Activated T-cell treated with anti-CD3 and anti-CD28 coated beads for 4 hours (primary cell): ENCODE data around the gene BEST1.
A peak's percentile ranks its signal among the peaks of the same experiment; 100 is the strongest.

Experiments
- DNase-seq: peaks from one replicate; pipeline ENCODE4 v3.0.0-alpha.2; 2020

The BEST1 gene

DNA sequence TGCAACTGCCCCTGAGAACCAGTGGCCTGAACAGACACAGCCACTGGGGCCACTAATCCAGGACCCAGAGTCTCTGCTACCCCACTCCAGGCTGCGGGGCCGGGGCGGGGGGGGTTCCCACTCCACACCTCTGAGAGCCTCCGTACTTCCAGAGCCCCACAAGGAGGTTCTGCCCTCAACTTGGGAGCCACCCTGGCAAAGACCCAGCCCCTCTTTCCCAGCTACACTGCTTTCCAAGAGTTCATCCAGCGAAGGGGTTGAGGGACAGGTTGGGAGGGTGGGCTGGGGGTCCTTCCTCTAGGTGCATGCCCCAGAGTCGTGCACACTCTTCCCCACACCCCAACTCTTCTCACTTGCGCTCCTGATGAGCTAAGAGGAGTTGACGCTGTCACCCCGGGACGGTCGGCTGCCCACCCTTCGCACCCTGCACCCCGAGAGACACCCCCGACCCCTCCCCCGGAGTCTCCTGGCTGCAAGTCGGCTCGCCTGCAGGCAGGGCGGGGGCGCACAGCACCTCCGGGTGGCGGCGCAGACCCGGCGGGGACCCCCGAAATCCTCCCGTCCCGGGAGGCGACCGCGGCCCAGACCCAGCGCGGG is 33.3 kb upstream of the BEST1 start:
- no peak for DNase-seq

DNA sequence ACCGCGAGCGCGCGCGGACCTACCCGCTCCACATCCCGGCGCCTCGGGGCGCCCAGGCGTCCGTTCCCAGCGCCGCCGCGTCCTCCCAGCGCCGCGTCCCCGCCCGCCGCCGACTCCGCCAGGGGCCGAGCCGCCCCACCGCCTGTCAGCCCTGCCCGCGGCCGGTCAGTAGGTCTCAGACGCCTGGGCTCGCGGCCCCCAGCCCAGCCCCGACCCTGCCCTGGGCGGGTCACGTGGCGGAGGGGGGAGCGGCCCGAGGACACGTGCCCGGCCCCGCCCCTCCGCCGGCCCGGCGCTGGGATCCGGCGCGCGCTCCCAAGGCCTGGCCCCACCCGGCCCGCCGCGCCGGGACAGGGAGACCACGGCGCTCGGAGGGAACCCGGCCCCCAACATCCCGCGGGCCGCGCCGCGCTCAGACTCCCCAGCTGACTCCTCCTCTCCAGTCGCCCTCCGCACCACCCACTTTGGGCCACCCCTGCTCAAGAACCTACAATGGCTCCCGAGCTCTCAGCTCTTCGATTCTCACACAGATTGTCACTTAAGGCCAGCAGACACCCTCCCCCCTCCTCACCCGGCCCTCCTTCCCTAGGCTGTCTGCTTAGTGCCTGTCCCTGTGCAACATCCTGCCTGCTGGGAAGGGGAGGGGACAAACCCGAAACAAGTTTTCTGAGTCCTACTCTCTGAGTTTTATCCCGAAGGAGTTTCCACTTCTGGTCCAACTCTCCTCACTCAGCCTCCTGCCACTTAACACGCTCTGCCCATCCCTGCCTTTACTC is 32.6 kb upstream of the BEST1 start, which contains the start of gene RAB3IL1:
RAB3IL1 (minus strand) TSS at position 233 of the 776 bp plus-strand sequence; CDS start at position 34, 199 bp downstream.
- DNase-seq: no peak

DNA sequence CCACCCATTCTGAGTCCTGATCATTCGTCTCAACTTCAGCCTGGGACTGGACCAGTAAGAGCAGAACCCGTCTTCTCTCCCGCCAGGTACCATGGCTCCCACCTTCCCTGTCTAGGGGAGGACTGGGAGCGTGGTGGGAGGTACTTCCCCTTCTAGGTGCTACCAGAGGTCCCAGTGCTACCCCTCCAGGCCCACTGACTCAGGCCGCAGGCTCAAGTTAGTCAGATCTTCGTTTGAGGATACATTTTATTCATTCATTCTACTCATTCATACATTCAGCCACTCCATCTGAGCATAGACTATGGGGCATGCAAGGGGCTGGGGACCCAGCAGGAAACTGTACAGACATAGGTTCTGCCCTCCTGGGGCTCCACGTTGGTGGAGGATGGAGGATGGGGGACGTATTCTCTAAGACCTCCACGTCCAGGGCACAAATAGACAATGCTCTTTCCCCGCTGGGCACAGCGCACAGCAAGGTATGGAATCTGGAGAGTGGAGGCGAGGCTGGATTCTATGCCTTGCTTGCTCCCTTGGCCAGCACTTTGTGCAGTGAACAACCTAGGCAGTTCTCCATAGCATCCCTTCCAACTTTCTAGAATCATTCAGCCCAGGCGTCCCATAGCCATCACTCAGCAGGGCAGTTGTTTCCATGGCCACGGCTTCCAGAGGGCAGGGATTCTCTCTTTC is 31.8 kb upstream of the BEST1 start:
- no peak for DNase-seq

DNA sequence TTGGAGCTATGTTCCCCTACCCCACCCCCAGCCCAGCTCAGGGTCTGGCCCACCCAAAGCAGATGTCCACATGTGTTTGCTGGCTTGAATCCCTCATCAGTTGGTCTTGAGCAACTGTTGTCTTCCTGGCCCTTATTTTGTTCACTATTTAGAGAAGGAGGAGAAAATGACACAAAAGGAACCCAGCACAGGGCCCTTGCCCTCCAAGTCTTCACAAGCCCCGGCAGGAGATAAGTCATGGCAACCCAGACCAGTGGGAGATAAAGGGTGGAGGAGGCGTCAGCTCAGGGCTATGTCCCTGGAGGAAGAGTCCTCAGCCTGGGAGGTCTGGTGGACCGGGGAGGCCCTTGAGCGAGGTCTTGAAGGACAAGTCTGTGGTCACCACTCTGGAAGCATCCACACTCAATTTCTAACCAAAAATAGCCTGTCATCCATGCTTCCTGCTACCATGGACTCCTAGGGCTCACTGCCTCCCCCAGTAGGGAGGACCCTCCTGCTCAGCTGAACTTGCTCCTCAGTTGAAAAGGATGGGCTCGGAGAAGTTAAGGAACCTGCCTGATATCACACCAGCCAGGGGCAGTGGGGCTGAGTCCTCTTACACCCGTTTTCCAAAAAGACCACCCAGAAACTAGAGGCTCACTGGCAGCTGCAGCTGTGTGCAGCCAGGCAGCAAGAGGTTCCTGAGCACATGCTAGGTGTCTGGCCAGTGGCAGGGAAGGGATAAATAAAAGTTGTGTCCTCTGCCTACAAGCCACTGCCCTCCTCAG is 31.0 kb upstream of the BEST1 start:
- no peak for DNase-seq

DNA sequence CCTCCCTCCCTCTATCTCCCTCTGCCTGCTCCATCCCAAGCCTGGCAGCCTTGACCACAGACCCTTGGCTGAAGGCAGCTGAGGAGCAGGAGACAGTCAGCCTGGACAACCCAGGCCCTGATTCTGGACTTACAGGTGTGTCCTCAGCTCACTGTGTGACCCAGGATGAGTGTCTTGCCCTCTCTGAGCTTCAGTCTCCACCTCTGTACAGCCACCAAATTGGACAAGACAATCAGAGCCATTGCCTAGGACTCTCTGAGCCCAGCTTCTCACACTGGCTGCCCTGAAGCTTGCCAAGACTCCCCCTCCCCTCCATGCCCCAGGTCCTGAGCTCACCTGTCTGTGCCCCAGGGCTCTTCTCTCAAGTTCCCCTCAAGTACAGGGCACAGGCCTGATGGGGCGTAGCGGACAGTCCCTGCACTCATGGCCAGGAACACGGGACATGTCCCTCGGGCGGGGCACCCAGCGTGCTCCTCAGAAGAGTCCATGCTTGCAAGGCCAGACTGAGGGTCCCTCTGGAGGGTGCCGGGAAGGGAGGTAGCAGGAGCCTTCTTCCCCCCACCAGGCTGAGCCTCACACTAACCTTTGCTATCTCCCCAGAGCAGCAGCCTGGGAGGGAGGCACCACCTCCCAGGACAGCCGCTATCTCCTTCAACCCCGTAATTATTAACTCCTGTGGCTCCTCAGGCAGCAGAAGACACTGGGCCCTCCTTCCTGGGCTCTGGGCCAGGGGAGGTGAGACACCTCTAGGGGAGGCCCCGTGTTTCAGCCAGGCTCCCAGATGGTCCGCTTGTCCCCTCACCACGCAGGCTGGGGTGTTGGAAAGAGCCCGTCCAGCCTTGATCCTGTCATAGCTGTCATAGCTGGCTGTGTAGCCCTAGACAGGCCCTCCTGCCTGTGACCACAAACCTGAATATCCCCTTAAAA is 30.2 kb upstream of the BEST1 start:
- DNase-seq: no peak

DNA sequence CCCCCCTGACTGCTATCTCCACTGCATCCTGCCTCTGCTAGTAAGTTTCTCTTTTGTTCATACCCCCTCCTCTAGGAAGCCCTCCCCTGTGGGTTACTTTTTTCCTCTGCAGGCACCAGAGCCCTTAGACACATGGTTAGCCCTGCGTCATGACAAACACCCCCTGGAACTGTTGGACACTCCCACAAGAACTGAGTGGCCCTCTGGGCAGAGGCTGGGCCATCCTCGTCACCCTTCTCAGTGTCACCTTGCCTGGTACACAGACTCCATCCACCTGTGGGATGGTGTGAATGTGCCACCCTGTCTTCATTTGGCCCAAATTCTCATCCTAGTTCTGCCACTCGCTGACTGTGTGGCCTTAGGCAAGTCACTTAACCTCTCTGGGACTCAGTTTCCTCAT is 28.7 kb upstream of the BEST1 start:
- DNase-seq: no peak

DNA sequence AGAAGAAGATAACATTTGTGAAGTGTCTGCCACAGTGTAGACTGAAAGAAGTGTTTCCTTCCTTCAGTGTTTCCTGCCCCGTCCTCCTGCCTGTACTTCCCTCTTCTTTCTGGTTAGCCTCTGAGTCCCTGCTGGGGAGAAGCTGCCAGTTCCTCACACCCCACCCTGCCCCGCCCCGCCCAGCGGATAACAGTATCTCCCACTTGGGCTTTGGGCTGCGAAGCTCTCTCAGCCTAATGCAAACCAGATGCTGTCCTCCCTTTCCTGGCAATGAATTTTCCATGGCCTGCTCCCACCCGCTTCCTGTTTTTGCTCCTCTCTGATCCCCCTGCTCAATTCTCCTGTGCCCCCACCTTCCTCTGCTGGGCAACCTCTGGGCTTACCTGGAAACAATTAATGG is 27.6 kb upstream of the BEST1 start:
- no peak for DNase-seq

DNA sequence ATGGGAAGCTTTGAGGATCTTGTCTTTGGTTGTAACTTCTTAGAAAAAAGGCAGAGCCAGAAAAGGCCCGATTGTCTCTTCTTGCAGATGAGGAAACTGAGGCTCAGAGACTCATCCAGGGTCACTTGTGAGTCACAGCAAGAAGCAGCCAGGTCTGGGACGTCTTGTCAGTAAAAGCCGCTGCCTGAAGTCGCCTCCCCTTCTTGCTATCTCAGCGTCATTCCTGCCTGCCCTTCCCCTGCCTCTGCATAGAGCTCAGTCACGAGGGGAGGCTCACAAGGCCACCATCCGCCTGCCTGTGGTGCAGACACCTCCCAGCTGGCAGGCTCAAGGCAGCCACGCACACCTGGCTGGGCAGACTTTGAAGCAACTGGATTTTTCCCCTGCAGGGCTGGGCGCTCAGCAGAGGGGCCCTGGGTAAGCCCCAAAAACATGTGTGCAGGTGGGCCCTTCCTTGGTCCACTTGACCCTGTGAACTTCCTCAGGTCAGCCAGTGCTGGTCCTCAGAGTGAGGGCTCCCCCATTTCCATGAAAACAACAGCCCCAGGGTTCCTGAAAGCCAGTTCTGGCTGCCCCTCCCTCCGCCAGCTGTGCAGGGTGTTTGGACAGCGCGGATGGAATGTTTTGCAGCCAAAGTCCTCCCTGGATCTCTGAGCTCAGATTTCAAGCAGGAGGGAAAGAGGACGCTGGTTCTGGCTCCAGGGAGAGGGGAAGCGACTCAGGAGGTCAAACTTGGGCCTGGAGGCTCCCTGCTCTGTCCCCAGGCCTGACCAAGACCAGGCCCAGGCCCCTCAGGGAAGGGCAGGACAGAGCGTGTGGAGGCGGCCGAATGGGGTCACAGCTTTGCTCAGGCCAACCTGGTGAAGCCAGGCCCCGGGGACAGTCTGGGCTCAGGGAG is 26.7 kb upstream of the BEST1 start:
- no peak for DNase-seq

DNA sequence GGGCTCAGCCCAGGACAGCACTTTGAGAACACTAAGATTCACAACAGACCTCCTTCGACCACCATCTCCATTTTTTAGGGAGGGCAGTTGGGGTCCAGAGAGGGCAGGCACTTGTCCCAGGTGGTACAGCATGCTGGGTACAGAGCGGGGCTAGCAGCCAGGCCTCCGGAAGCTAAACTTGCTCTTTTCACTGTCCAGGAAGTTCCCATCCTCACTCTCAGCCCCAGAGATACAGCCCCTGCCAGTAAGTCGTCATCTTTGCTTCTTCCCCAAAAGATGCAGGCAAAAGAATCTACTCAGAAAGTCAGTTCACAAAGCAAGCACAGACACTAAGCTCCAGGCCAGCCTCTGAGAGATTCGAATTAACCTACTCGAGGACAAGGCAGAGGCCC is 26.1 kb upstream of the BEST1 start:
- no peak for DNase-seq

DNA sequence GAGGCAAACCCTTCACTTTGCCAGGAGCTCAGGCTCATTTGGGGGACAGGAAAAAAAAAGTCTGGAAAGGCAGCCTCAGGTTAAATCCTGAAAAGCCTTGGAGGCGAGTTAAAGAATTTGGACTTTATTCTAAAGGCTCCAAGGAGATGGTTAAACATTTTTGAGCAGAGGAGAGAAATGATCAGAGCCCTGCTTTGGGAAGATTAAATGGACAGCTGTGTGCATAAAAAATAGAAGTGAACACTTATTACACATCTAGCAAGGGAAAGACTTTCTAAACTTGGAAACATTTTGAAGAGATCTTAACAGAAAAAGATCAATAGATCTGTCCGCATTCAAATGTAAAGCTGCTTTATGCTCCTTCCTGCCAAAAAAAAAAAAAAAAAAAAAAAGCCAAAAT is 24.4 kb upstream of the BEST1 start:
- DNase-seq: no peak

DNA sequence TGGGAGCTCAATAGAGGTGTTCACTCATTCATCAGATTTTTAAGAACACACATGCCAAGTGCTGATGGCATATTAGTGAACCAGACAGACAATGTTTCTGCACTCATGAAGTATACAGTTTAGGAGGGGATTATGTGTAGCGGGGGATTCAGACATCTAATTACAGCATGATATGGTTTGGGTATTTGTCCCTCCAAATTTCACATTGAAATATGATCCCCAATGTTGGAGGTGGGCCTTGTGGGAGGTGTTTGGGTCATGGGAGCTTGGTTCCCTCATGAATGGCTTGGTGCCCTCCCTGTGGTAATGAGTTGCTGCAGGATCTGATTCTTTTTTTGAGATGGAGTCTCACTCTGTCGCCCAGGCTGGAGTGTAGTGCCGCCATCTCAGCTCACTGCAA is 23.9 kb upstream of the BEST1 start:
- no peak for DNase-seq

DNA sequence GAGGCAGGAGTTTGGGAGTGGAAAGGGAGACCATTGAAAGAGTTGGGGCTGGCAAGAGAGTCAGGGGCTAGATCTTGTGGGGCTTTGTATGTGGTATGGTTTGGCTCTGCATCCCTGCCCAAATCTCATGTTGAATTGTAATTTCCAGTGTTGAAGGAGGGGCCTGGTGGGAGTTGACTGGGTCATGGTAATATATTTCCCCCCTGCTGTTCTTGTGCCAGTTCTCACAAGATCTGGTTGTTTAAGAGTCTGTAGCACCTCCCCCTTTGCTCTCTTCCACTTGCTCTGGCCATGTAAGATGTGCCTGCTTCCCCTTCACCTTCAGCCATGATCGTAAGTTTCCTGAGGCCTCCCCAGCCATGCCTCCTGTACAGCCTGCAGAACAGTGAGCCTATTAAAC is 22.6 kb upstream of the BEST1 start:
- DNase-seq: no peak

DNA sequence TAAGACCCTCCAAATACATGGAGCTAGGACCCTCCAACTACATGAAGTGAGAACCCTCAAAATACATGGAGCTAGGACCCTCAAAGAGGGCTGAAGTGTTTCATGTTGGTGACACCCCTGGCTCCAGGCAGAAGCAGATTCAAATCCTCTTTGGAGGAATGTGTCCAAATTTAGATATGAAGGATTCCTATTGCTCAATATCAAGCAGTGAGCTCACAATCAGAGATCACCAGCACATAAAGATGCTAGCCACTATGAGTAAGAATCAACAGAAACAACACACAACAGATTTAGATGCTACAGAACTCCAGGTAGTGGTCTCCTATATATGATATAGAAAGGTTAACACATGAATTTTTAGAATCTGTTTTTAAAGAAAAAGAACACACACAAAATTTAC is 21.5 kb upstream of the BEST1 start:
- DNase-seq: no peak

DNA sequence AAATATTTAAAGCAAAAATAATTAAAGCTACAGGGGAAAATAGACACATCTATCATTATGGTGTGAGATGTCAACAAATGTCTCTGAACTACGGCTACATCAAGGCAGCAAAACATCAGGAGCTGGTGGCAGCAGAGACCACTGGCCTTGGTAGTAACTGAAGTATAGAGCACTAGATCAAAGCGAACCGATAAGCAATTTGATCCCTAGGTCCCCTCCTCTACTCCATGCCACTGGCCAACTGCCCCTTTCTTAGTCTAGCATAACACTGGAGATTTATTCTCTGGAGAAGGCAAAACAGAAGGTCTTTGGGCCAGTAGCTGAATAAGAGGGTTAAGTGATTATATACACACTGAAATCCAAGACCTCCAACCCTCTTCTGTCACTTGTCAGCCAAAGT is 19.2 kb upstream of the BEST1 start:
- no peak for DNase-seq

DNA sequence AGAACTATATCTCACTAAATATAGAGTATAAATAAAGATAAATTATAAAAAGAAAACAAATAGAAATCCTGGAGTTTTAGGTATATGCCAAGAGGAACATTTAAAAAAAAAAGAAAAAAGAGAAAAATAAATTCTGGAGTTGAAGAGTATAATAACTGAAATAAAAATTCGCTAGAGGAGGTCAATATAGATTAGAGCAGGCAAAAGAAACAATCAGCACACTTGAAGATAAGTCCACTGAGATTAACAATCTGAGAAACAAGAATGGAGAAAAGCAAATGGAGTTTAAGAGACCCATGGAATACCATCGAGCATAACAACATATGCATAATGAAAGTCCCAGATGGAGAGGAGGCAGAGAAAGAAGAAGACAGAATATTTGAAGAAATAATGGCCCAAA is 14.3 kb upstream of the BEST1 start:
- DNase-seq: no peak

DNA sequence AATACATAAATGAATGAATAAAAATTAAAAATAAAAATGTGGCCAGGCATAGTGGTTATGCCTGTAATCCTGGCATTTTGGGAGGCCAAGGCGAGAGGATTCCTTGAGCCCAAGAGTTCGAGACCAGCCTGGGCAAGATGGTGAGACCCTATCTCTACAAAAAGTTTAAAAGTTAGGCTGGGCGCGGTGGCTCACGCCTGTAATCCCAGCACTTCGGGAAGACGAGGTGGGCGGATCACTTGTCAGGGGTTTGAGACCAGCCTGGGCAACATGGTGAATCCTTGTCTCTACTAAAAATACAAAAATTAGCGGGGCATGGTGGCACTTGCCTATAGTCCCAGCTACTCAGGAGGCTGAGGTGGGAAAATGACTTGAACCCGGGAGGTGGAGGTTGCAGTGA is 9.7 kb upstream of the BEST1 start:
- no peak for DNase-seq

DNA sequence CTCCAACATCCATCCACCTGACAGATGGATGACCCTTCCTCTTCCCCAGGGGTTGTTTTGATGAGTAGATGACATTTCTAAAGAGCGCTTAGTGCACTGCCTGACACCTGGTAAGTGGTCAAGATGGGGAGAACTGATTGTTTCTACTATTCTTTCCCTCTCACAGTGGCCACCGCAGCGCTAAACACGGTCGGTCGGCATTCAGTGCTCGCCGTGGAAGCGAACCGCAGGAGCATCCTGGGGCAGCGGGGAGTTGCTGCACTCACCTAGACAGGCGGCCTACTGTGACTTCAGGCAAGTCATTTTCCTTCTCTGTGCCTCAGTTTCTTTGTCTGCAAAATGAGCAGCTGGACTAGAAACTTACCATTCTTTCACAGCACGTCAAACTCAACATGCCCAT is 5.0 kb upstream of the BEST1 start:
- no peak for DNase-seq

DNA sequence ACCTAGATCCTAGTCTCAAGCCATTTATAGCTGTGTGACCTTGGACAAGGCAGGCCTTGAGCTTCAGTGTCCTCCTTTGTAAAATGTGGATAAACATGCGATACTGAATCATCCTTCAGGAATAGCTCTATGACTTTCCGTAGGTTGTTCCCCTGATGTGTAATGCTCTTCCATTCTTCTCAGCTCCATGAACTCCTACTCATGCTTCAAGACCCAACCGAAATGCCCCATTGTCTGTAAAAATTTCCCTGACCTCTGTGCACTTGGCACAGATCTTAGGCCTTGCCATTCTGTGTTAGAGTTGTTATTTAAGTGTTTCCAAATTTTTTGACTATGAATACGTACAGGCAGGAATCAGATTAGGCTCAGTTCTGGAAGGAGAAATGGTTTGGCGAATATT is 3.3 kb upstream of the BEST1 start:
- no peak for DNase-seq

DNA sequence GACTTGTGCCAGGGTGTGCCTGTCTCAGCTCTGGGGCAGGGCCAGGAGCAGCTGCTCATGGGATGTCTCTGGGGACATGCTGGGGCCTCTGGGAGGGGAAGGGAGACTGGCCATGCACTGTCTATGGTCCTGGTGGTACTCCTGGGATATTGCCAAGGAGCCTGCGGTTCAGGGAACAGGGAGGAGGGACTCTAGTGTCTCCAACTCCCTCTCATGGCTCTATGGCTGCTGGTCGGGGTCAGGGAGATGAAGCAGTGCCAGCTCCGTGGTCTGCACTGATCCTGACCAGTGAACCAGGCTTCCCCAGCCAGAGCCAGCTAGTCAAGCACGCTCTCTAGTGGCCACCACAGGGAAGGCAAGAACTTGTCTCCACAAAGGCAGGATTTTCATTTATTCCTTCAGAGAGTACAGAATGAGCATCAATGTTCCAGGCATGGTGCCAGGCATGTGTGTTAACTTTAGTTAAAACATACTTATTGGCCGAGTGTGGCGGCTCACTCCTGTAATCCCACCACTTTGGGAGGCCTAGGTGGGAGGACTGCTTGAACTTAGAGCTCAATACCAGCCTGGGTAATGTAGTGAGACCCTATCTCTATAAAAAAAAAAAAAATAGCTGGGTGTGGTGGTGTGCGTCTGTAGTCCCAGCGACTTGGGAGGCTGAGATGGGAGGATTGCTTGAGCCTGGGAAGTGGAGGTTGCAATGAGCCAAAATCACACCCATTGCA is 2.5 kb upstream of the BEST1 start:
- DNase-seq: peak; percentile 41

DNA sequence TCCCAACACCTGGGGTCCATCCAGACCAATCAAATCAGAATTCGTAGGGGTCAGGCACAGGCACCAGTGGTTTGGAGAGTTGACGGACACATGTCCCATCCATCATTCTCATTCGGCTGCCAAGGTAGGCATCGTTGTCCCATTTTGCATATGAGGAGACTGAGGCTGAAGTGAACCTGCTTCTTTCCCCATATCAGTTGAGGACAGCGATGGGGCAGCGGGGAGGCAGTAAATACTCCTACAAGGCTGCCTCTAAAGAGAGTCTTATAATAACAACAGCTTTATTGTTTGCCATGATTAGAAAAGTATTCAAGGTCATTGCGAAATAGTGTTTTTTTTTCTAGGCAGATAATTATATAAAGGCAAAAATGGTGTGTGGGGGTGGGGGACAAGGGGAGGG is 1.6 kb upstream of the BEST1 start:
- DNase-seq: no peak
